GM21737 (cell line): ENCODE data around the gene SNX1.
A peak's percentile ranks its signal among the peaks of the same experiment; 100 is the strongest.
"Not testable (repeated sequence)": the region's sequence is repeated elsewhere in the genome, so short reads cannot be mapped to it uniquely, and the experiment has no call there.

ENCODE experiments used
- ATAC-seq: cut with Tn5 transposase; IDR thresholded peaks from one replicate; pipeline ENCODE4 v1.9.1; 2021; ENCODE audit warnings: mild to moderate bottlenecking, moderate library complexity; ENCODE audit not compliant: unreplicated experiment

The SNX1 gene

DNA sequence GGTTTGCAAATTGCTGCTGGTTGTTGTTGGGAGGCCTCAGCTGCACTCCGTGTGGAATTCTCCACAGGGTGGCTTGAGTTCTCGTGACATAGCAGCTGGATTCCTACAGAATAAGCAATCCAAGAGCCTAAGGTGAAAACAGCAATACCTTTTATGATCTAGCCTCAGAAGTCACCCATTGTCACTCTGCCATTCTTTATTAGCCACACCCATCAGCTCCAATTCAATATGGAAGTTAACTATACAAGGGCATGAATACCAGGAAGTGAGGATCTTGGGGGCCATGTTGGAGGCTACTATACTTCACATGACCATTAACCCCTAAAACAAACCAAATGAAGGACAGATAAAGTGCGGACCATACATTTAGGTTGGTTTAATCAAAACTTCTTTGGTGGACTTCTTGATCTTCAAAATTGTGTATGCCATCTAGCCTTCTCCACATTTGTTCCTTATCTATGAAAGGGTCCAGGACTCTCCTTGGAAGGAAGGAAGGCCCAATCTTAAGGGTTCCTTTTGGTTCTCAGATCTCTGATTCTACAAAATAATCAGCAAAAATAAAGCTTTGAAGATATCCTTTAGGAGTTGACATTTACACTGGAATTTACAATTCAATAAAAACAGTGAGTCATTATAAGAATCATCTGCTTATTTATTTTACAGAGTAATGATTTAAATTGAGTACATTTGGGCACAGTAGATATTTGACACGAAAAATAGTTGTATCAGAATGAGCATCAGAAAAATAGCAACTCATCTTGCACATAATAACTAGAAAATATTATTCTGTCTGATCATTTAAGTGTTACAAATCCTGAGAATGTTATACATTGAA is 23.6 kb upstream of the SNX1 start:
- no peak for ATAC-seq

DNA sequence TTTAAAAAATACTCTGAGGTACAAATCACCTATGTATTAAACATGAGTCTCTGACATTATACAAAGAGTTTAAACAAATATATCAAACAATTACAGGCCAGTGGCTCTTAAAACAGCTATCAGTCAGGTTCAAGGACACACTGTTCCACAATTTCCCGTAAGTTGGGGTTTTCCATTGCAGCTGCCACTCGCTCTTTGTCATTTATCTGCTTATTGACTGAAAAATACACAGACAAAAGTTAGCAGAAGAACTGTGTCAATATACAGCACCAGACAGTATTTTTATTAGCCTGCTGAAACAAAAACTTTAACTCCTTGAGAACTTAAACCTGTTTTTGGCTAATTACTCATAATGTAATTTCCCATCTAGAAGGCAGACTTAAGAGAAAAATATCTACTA is 23.0 kb upstream of the SNX1 start:
- no peak for ATAC-seq

DNA sequence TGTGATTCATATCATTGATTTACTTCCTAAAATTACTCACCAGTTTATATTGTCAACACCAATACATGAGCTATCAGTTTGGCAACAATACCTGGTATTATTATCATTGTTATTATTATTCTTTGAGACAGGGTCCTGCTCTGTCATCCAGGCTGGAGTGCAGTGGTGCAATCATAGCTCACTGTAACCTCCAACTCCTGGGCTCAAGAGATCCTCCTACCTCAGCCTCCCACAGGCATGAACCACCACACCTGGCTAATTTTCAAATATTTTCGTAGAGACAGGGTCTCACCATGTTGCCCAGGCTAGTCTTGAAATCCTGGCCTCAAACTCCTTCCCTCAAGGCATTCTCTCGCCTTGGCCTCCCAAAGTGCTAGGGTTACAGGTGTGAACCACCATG is 22.3 kb upstream of the SNX1 start:
- not testable (repeated sequence) for ATAC-seq

DNA sequence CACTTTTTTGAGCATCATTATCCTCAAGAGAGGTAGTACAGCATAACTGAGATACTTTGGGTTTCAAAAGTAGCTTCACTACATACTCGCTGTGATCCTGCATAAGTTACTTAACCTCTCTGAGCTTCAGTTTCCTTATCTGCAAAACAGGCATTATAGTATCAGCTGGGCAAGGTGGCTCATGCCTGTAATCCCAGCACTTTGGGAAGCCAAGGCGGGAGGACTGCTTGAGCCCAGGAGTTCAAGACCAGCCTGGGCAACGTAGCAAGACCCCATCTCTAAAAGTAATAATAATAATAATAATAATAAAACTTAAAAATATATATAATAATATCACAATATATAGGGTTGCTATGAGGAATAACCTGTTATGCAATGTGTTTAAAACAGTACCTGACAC is 13.0 kb upstream of the SNX1 start:
- no peak for ATAC-seq

DNA sequence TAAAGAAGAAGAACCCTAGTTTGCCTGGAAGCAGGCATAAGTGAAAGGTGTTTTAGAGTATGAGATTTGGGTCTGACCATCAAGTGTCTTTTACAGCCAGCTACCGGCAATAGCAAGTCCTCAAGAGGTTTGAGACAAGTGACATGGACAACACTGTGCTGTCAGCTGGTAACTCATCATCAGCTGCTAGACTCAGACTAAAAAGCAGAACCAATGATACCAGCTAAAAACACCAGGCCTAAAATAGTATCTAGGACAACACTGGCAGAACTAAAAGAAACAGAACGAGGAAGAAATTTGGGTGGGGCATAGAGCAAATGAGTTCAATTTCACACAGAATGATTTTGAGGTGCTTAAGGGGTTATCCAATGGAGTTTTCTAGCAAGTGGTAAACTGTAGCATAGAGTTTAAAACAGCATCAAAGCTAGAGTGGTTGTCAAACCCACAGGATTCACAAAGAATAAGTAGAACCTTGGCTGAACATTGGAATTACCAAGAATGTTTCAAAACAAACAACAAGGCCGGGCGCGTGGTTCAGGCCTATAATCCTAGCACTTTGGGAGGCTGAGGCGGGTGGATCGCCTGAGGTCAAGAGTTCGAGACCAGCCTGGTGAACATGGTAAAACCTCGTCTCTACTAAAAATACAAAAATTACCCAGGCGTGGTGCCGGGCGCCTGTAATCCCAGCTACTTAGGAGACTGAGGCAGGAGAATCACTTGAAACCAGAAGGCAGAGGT is 6.1 kb upstream of the SNX1 start:
- ATAC-seq, result no peak

DNA sequence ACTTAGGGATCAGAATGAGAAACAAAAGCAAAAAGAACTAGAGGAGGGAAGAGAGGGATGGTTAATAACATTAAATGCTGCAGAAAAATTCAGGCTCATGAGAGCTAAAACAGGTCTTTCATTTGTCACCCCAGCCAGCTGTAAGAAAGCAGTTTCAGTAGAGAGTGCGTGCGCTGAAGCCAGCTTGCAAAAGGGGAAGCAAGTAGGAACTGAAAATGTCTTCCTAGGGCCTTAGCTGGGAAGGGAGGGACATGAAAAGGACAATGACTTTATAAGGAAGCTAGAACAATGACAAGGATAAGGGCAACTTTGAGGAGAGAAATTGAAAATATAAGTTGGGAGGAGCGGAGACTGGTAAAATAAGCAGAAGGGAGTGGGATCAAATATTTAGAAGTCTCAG is 5.3 kb upstream of the SNX1 start:
- ATAC-seq, result no peak

DNA sequence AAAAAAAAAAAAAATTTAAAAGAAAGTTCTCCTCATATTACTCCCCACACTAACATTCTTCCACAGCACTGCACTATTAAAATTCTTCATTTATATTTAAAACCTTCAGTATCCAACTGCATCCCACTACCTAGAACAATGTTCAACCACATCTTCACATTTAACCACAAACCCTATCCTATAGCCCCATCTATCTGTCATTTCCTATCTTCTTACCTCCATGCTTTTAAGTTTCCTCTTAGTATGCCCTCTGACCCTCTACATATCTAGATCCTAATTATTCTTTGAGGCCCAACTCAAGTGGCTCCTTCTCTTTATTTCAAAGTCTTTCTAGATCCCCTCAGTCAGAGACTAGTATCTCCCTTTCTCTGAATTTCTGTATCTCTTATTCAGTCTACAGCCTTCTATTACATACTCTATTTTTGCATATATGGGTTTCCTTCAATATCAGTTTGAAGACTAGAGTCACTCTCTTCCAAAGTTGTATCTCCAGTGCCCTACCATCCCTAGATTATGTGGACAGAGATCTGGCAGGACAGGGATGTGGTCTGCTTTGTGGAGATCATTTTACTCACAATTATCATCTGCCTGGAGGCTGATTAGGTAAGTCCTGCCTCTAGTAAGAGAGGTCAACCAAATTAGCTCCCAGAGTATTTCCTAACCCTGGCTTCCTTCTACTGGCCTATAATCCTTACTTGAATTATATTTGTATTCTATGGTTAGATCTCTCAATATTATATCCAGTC is 3.5 kb upstream of the SNX1 start:
- ATAC-seq, result no peak

DNA sequence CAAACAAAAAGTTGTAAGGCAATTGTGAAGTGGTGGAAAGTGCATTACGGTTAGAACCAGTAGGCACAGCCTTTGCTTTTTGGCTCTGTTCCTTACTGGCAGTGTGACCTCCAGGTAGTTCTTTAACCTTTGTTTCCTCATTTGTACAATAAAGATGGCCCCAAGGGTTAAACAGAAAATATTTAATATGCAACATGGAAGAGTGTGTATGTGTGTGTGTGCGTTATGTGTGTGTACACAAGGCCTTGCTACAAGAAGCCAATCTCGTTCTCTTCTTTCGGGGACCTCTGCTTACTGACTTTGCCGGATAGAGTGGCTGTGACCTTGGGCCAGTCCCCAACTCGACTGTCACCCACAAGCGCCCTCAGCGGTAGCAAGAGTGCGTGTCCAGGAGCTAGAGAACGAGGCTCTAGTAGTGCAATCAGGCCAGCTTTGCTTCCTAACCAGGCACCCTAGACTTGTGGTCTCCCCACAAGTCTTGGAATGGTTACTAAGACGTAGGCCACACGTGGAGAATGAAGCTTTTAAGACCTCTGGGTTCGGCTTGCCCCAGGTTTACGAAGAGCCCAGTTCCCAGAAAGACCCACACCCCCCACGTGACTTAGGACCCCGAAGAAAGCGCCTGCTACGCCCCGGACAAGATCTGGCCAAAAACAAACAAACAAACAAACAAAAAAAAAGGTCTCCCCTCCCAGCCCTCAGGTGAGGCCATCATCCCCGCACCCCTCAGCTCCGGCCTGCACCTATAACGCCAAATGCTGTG is 2.7 kb upstream of the SNX1 start:
- ATAC-seq, result peak; percentile 20

DNA sequence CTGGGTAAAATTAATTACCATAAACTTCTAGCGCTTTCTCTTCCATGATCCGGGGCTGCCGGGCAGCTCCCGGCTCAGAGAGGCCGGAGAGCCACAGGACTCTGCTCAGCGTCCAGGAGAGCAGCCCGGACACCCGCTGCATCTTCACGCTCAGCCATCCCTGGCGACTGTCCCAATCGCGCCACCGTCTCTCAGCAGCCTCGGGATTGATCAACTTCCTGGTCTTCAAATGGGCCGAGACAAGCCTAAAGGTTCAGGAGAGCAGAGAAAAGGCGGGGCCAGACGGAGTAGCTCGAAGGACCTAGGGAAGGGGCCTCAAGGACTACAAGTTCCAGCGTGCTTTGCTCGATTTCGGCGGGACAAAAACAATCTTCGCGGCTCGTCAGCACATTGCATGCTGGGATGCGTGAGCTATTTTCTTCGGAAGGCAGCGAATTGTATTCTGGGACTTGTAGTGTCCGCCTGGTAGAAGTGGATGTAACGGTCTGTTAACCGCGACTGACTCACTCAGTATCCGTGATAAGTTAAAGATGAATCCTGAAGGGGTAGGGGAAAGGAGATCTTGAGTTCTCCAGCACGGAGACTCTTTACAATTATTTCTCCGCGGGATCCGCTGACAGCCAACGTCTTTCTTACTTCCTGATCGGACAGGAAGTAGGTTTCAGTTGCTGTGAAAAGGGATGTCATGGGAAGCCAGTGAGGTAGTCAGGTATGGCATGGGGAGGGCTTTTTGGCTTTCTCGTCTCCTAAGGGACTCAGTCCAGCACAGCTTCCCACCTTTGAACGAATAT is 2.0 kb upstream of the SNX1 start, which contains the start of gene CIAO2A:
CIAO2A (minus strand) TSS at position 212 of the 791 bp plus-strand sequence; CDS start at position 142, 70 bp downstream.
- ATAC-seq, result peak; percentile 60

DNA sequence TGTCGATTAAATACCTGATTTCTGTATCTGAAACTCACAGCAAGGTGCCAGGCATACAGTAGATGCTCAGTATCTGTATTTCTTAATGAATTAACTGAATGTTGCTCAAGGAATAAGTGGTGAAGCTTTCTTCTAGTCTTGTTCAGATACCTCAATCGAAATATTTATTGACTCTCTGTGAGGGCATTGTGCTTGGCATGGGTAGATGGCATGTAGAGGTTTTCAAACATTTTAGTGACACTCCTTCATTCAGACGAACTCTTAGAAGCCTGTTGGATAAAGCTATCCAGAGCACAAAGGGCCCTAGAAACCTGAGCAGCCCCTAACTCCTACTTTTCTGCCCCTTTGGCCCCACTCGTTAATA is 369 bp upstream of the SNX1 start:
- no peak for ATAC-seq

DNA sequence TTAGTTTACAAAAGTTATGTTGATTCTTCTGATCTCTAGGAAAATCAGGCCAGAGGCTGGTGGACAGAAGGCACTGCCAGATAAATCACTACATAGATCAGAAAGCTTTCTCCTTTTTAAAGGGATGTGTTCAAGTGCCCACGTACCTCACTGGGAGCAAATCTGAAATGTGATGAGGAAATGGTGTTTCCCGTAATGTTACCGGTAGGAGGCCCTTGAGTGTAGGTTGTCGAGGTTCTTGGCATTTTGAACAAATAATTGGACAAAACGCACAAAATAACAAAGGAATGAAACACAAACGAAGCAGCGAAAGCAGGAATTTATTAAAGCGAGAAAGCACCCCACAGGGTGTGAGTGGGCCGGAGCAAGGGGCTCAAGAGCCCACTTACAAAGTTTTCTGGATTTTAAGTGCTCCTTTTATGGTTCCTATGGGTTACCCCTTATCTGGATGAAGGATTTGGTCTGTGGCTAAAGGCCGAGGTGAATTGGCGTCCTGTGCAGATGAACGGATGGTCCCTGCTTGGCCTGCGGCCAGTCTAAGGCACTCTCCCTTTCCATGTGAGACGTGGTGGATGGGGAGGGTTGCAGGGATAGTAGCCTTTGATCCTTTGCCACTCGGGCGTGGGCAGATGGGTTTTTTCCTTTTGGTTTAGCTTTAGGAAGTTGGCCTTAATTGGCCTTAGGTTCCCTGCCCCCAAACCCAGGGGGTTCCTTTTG is 1.0 kb downstream of the SNX1 start:
- no peak for ATAC-seq

DNA sequence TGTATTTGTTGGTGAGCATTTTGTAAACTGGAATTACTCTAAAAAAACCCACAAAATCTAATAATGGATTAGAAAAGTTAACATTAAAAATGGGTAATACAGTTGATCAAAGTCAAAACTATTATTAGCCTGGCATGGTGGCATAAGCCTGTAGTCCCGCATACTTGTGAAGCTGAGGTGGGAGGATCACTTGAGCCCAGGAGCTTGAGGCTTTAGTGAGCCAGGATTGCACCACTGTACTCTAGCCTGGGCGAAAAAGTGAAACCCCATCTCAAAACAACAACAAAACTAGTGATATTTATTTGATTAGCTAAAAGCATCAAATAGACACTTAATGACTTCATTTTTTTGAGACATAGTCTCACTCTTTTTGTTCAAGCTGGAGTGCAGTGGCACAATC is 3.6 kb downstream of the SNX1 start:
- ATAC-seq, result no peak

DNA sequence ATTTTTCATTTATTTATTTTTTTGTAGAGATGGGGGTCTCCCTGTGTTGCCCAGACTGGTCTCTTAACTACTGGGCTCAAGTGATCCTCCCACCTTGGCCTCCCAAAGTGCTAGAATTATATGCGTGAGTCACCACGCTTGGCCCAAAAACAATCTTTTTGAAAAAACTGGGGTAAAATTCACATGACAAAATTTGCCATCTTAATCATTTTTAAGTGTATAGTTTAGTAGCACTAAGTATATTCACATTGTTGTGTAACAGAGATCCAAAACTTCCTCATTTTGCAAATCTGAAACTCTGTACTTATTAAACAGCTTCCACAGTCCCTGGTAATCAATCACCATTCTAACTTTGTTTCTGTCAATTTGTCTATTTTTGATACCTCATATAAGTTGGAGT is 5.2 kb downstream of the SNX1 start:
- no peak for ATAC-seq

DNA sequence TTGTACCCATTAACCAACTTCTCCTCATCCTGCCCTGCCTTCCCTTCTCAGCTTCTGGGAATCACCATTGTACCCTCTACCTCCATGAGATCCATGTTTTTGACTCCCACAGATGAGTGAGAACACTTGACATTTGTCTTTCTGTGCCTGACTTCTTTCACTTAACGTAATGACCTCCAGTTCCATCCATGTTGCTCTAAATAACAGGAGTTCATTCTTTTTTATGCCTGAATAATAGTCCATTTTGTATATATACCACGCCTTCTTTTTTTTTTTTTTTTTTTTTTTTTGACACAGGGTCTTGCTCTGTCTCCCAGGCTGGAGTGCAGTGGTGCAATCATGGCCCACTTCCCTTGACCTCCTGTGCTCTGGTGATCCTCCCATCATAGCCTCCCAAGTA is 6.7 kb downstream of the SNX1 start:
- no peak for ATAC-seq

DNA sequence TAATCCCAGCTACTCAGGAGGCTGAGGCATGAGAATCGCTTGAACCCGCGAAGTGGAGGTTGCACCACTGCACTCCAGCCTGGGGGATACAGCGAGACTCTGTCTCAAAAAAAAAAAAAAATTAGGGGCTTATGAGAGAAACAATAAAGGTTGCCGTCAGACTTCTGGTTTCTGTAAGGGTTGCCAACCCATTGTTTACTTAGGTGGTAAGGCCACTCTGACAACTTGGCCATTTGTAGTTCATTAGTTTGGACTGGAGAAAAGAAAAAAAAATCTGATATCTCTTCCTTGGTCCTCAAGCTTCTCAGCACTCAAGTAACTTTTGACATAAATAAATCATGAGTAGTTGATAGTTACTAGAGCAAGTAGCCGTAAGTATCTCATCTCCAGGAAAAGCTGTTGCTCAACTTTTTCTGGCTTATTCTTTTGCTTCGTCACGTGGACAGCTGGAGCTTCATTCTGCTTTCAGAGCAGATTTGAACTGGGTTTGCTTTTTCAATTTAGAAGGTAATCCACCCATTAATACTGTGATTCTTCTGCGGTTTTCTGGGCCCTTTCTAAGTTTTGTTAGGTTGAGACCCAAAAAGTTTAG is 9.4 kb downstream of the SNX1 start:
- ATAC-seq, result no peak

DNA sequence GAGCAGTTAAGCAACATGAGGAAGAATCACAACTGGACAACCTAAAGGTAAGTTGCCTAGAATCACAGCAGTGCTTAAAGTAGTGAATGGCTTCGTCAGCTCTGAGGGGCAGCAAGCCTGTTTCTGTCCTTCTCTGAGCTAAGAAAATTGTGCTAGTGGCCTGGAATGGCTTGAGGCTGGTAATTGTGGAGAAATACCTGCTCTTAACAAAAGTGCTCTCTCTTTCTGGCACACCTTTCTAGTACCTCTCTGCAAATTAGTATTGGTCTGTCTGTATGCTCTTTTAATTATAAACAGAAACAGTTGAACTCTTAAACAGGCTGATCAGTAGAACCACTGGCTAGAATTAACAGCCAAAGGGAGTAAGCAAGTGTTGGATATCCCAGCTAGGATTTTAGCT is 11.6 kb downstream of the SNX1 start:
- ATAC-seq, result no peak

DNA sequence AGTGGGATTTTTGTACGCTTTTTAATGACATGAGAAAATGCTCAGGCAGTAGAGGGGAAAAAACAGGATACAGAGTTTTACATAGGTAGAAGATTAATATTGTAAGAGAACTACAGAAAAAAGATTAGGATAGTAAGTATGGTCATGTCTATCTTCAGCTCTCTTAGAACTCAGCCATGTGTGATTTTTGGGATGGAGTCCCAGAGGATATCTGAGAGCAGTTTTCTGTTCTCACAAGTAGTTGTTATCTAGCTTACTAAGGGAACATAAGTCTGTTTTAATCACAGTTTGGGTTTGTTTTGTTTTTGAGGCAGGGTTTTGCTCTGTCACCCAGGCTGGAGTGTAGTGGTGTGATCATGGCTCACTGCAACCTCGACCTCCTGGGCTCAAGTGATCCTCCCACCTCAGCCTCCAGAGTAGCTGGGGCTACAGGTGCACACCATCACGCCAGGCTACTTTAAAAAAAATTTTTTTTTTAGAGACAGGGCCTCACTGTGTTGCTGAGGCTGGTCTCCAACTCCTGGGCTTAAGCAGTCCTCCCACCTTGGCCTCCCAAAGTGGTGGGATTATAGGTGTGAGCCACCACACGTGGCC is 14.4 kb downstream of the SNX1 start:
- ATAC-seq, result not testable (repeated sequence)

DNA sequence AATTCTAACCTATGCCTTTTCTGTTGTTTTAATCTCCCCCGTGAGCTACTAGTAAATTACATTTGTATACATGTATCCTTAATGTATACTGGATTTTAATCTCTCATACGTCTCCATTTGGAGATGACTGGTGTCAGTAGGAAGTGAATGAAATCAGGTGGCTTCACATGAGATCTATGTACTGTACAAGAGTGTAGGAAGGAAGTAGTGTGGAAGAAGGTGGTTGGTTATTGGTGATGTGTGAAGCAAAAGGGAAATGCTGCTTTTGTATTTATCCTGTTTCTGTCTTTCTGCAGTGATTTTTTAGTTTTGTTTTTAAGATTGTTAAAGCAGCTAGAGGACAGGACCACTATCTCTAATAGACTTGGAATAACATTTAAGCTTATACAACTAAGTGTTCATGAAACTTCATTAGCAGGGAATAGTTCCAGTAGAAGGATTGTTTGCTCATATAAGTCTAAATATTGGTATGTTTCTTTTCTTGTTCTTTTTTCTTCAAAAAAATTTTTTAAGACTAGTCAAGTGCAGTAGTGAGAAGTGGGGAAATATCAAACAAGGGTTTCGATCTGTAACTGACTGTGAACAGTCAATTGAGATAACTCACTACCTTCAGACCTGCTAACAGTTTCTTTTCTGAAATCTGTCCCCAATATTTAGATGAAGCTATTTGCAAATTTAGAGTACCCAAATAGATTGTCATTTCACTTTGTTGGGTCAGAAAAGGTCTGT is 15.3 kb downstream of the SNX1 start:
- no peak for ATAC-seq
